Measurements from ENCODE around the gene GHRHR. TPM values are rescaled to one million over a fixed set of nuclear protein-coding genes. Genes with fewer than 3 reads are reported as not detected.

Gene GHRHR
- polyA plus RNA-seq, 3 donors = not detected

- Histone ChIP-seq H3K27ac (ENCODE audit: low read depth in 1 of 2, low read length in 2 of 2) (no peak overlapping the region), H3K36me3 (replicated peaks in 1 of 2; ENCODE audit: control insufficient read depth in 1 of 2, insufficient read depth in 2 of 2, low read length in 2 of 2) (no peaks in the 10 kb centered on the region), H2AFZ (ENCODE audit: insufficient read depth, low read depth, low read length, poor library complexity, severe bottlenecking) (no peak overlapping the region), H3K4me3 (replicated peaks in 1 of 3; ENCODE audit: low read depth in 2 of 3, low read length in 3 of 3) (no peak overlapping the region), H3K4me2 (replicated peaks; ENCODE audit: extremely low read depth, low read length, poor library complexity, severe bottlenecking) (no peak overlapping the region), H3K27me3 (ENCODE audit: control insufficient read depth in 2 of 2, insufficient read depth in 2 of 2, low read length in 2 of 2) (peaks cover 0 to 14% of the 10 kb centered on the region in 2 donors), H3K79me2 (ENCODE audit: insufficient read depth, low read length) (no peaks in the 10 kb centered on the region), H4K20me1 (ENCODE audit: insufficient read depth, low read length) (no peaks in the 10 kb centered on the region), H3K9me3 (replicated peaks in 1 of 2; ENCODE audit: control insufficient read depth in 1 of 2, insufficient read depth in 1 of 2, low read length in 2 of 2) (no peaks in the 10 kb centered on the region), H3K9ac (ENCODE audit: insufficient read depth, low read length, poor library complexity, severe bottlenecking) (no peak overlapping the region), H3K4me1 (ENCODE audit: control insufficient read depth in 1 of 2, insufficient read depth in 2 of 2, low read length in 2 of 2) (peaks cover 2 to 12% of the 10 kb centered on the region in 2 donors)
- H3K9me3 Mint-ChIP-seq = peaks cover 0 to 8% (median 4%) of the 10 kb centered on the region in 7 donors
- H3K4me1 Mint-ChIP-seq = peaks cover 12% of the 10 kb centered on the region
- intact Hi-C loops (cut with micrococcal nuclease) = no loop called here
- H3K27me3 Mint-ChIP-seq (ENCODE audit: low read depth in 3 of 3) = peaks cover 19 to 25% (median 21%) of the 10 kb centered on the region in 3 donors
- peak overlapping the region in 1 of 7 donors; percentile 7 for H3K27ac Mint-ChIP-seq
- no peak for DNase-seq
- H3K36me3 Mint-ChIP-seq = no peaks in the 10 kb centered on the region
- no peak overlapping the region for H3K4me3 Mint-ChIP-seq
- 93% methylated on average over 10 of the region's 10 CpGs for WGBS (ENCODE audit: insufficient coverage)
- TF ChIP-seq, protein P1, sequence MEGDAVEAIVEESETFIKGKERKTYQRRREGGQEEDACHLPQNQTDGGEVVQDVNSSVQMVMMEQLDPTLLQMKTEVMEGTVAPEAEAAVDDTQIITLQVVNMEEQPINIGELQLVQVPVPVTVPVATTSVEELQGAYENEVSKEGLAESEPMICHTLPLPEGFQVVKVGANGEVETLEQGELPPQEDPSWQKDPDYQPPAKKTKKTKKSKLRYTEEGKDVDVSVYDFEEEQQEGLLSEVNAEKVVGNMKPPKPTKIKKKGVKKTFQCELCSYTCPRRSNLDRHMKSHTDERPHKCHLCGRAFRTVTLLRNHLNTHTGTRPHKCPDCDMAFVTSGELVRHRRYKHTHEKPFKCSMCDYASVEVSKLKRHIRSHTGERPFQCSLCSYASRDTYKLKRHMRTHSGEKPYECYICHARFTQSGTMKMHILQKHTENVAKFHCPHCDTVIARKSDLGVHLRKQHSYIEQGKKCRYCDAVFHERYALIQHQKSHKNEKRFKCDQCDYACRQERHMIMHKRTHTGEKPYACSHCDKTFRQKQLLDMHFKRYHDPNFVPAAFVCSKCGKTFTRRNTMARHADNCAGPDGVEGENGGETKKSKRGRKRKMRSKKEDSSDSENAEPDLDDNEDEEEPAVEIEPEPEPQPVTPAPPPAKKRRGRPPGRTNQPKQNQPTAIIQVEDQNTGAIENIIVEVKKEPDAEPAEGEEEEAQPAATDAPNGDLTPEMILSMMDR (IDR thresholded peaks at IDR 0.05) = no peak
Observed at GRCh38 chr7:30989824-30990672, 26.3 kb downstream of the GHRHR start.

GRCh38 chr7:30990673-30991170 is 27.0 kb downstream of the GHRHR start:
- H3K27me3 Mint-ChIP-seq (ENCODE audit: low read depth in 3 of 3) = peaks cover 19 to 21% (median 19%) of the 10 kb centered on the region in 3 donors
- Histone ChIP-seq H3K27ac (ENCODE audit: low read depth in 1 of 2, low read length in 2 of 2) (no peak overlapping the region), H3K9me3 (replicated peaks in 1 of 2; ENCODE audit: control insufficient read depth in 1 of 2, insufficient read depth in 1 of 2, low read length in 2 of 2) (no peaks in the 10 kb centered on the region), H2AFZ (ENCODE audit: insufficient read depth, low read depth, low read length, poor library complexity, severe bottlenecking) (no peak overlapping the region), H3K27me3 (ENCODE audit: control insufficient read depth in 2 of 2, insufficient read depth in 2 of 2, low read length in 2 of 2) (peaks cover 0 to 14% of the 10 kb centered on the region in 2 donors), H3K9ac (ENCODE audit: insufficient read depth, low read length, poor library complexity, severe bottlenecking) (no peak overlapping the region), H3K4me3 (replicated peaks in 1 of 3; ENCODE audit: low read depth in 2 of 3, low read length in 3 of 3) (no peak overlapping the region), H3K36me3 (replicated peaks in 1 of 2; ENCODE audit: control insufficient read depth in 1 of 2, insufficient read depth in 2 of 2, low read length in 2 of 2) (no peaks in the 10 kb centered on the region), H3K4me1 (ENCODE audit: control insufficient read depth in 1 of 2, insufficient read depth in 2 of 2, low read length in 2 of 2) (peaks cover 9 to 19% of the 10 kb centered on the region in 2 donors), H4K20me1 (ENCODE audit: insufficient read depth, low read length) (no peaks in the 10 kb centered on the region), H3K4me2 (replicated peaks; ENCODE audit: extremely low read depth, low read length, poor library complexity, severe bottlenecking) (no peak overlapping the region), H3K79me2 (ENCODE audit: insufficient read depth, low read length) (no peaks in the 10 kb centered on the region)
- no peaks in the 10 kb centered on the region for H3K36me3 Mint-ChIP-seq
- no peak overlapping the region for H3K27ac Mint-ChIP-seq
- intact Hi-C loops (cut with micrococcal nuclease) = no loop called here
- 86% methylated on average over 1 of the region's 6 CpGs for WGBS (ENCODE audit: insufficient coverage)
- TF ChIP-seq, protein P1 (IDR thresholded peaks at IDR 0.05) = no peak
- DNase-seq = no peak
- peaks cover 0 to 8% (median 4%) of the 10 kb centered on the region in 7 donors for H3K9me3 Mint-ChIP-seq
- H3K4me3 Mint-ChIP-seq = no peak overlapping the region
- H3K4me1 Mint-ChIP-seq = peaks cover 18% of the 10 kb centered on the region

Measured in CD14-positive monocyte (primary cell).